HG02571 (cell line): ENCODE results near the gene ACAT1.
"Not testable (repeated sequence)": the region's sequence is repeated elsewhere in the genome, so short reads cannot be mapped to it uniquely, and the experiment has no call there.

ENCODE experiments used
- ATAC-seq: cut with Tn5 transposase; IDR thresholded peaks from one replicate; pipeline ENCODE4 v1.9.1; 2021; ENCODE audit warnings: mild to moderate bottlenecking, moderate library complexity; ENCODE audit not compliant: unreplicated experiment

The ACAT1 gene

DNA sequence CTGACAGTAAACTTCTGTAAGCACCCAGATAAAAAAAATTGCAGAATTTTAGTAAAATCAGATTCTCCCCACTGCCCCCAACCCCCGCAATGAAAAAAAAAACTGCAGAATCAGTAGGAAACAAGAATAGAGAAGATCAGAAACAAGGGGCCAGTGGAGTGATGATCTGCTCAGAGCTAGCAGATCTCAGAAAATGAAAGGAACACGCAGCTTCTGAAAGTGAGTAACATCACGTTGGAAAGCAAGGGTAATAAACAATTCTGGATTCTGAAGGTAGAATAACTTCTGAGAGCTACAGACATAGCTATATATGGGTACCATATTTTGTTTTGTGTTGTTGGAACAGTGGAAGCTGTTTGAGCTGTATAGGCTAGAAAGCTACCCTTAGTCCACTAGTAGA, 23.2 kb downstream of the ACAT1 start:
- ATAC-seq: no peak

DNA sequence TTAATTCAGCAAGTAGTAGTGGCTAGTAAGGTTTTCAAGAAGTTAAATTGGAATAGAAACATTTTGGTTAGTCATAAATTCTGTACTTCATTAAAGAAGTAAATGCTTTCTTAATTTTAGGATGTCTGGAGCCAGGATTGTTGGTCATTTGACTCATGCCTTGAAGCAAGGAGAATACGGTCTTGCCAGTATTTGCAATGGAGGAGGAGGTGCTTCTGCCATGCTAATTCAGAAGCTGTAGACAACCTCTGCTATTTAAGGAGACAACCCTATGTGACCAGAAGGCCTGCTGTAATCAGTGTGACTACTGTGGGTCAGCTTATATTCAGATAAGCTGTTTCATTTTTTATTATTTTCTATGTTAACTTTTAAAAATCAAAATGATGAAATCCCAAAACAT, 25.8 kb downstream of the ACAT1 start:
- no peak for ATAC-seq

DNA sequence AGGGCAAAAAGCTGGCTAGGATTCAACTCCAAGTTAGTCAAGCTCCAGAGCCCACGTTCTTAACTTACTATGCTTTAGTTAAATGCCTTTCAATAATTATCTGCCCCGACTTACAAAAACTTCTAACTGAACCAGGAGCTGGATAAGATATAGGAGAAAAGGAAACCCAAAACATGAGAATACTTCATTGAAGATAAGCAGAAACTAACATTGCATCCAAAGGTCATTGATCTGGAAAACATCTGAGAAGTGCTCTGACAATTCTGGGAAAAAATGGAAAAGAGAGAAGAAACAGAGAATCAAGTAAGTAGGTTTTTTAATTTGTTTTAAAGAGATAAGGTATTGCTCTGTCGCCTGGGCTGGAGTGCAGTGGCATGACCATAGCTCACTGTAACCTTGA, 27.2 kb downstream of the ACAT1 start:
- ATAC-seq: no peak

DNA sequence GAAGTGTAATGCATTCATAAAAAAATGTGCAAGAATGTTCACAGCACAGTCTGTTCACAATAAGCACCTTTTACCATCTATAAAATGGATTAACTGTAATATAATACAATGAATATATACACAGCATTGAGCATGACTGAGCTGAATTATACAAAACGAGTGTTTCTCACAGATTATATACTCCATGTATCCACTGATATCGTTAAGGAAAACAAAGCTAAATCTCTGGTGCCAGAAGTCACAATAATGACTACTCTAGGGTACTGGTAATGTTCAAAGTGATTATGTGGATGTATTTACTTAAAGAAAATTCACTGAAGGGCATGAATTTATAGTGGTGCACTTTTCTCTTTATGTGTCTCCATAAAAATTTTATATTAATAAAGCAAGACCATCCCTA, 33.2 kb downstream of the ACAT1 start:
- ATAC-seq: no peak

DNA sequence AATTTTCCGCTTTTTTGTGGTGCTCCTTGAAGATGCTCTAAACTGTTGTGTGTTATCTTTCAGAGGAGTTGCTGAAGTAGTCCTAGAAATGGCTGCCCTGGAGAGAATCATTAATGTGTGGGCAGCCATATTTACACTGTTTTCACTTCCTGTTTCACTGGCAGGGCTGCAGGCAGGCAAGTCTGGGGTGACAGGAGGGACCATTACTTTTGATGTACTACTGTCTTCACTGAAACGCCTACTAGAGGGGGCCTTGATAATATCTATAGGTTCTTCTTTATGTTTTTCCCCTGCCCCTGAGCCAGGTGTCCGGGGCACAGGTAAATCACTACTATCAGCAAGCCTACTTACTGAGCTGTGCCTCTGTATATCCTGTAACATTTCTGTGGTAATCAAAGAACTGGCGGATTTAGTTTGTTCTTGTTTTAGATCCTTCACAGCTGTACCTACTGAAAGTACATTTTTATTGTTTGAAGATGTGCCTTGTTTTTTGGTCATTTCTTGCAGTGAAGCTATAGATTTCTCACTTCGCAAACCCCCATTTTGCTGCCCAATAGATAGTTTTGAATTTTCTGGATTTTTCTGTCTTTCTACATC, 39.7 kb downstream of the ACAT1 start:
- ATAC-seq: peak; percentile 97

DNA sequence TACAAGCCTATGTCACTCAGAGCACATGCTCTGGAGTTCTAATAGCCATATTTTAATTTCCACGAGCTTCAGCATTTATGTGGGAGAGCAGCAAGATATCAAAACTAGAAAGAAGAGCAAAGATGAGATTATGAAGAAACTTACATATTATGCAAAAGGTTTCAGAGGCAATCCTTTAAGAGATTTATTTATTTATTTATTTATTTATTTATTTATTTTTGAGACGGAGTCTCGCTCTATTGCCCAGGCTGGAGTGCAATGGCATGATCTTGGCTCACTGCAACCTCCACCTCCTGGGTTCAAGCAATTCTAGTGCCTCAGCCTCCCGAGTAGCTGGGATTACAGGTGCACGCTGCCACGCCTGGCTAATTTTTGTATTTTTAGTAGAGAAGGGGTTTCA, 41.5 kb downstream of the ACAT1 start:
- ATAC-seq: not testable (repeated sequence)

DNA sequence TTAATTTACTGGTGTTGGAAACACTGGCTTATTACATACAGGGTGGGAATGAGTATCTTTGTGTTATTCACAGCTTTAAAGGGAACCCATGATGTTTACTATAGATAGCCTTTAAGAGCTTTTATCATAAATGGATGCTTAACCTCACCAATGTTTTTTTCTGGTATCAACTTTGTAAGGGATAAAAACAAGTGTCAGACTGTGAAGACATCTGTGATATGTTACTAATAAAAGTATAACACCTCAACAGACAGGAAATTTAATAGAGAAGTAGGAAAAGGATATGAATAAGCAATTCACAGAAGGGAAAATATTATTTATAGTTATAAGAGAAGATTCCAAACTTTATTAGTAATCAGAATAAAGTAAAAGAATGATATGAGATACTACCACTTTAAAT, 46.3 kb downstream of the ACAT1 start:
- ATAC-seq: no peak

DNA sequence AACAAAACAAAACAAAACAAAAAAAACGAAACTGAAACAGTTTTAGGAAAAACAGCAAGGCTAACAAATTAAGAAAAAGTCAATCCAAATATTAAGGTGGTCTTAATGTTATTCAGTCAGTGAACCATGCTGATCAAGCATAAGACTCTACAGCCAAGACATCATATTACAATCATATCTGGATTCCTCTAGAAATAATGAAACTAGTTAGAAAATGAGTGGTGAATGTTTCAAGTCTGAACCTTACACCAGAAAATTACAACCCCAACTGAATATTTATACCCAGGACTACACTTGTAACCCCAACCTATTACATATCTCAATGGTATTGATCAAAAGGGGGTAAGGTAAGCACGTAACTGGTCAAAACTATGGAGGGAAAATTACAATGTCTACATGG, 48.8 kb downstream of the ACAT1 start:
- ATAC-seq: no peak

DNA sequence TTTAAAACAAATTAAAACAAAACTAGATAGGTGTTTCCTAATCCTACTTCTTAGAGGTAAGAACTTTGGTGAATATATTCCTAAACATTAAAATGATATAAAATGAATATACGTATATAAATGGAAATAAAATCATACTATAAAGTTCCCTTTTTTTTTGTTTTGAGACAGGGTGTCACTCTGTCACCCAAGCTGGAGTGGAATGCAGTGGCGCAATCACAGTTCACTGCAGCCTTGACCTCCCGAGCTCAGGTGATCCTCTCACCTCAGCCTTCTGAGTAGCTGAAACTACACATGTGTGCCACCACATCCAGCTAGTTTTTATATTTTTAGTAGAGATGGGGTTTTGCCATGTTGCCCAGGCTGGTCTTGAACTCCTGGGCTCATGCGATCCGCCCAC, 56.2 kb downstream of the ACAT1 start:
- no peak for ATAC-seq

DNA sequence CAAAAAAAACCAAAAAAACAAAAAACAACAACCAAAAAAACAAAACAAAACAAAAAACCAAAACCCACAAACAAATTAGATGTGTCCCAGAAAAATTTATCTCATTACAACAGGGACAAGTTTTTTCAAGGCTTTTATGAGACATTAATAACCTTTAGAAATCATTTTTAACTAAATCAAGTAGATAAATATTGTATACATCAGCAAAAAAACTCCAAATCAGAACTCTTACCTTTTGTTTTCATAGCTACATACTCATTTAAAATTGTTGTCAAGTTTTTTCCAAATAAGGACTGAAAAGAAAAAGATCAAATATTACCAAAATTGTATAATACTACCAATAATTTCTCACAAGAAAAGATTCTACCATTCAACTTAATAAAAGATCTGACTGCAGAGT, 72.4 kb downstream of the ACAT1 start:
- ATAC-seq: no peak

DNA sequence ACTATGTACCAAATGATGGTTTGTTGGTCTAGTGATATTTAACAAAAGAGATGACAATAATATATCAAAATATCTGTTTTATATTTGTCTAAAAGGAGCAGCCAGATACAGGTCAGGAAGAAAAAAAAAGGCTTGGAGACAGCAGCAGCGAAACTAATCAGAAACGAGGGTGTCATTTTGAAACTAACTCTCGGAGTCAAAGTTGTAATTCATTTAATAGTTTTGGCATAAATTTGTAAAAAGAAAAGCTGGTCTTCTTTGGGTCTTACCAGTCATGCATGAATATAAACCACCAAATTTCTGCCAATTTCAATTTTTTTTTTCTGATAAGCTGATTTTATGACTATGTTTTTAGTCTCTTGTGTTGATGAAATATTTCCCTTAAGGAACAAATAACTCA, 75.5 kb downstream of the ACAT1 start:
- ATAC-seq: no peak
